ENCODE data around the gene DENND1A.

The DENND1A gene

GRCh38 chr9:123450098-123450770, 479.7 kb downstream of the DENND1A start:
- 84 to 90% methylated on average over 11 to 12 of the region's 12 CpGs for WGBS, 2 experiments
- peaks cover 16% of the 10 kb centered on the region for H3K4me1 ChIP-seq (ENCODE audit: control insufficient read depth, insufficient read depth, low read length)
- H3K36me3 ChIP-seq (ENCODE audit: control insufficient read depth, insufficient read depth, low read length): no peaks in the 10 kb centered on the region
- H3K27me3 ChIP-seq (ENCODE audit: control insufficient read depth, insufficient read depth, low read length, poor library complexity, severe bottlenecking): no peaks in the 10 kb centered on the region
- H3K4me3 ChIP-seq (ENCODE audit: insufficient read depth, low read depth, low read length): no peak overlapping the region
- no peak overlapping the region for H3K27ac ChIP-seq (ENCODE audit: insufficient read depth, low read depth, low read length, poor library complexity, severe bottlenecking)
- H3K9me3 ChIP-seq (ENCODE audit: control insufficient read depth, low read length): no peaks in the 10 kb centered on the region

GRCh38 chr9:123447934-123448646, 481.8 kb downstream of the DENND1A start:
- Histone ChIP-seq H3K36me3 (ENCODE audit: control insufficient read depth, insufficient read depth, low read length) (no peaks in the 10 kb centered on the region), H3K9me3 (ENCODE audit: control insufficient read depth, low read length) (no peaks in the 10 kb centered on the region), H3K27ac (ENCODE audit: insufficient read depth, low read depth, low read length, poor library complexity, severe bottlenecking) (no peak overlapping the region), H3K4me3 (ENCODE audit: insufficient read depth, low read depth, low read length) (no peak overlapping the region), H3K27me3 (ENCODE audit: control insufficient read depth, insufficient read depth, low read length, poor library complexity, severe bottlenecking) (no peaks in the 10 kb centered on the region), H3K4me1 (ENCODE audit: control insufficient read depth, insufficient read depth, low read length) (peaks cover 7% of the 10 kb centered on the region)
- 74 to 77% methylated on average over 7 to 9 of the region's 9 CpGs for WGBS, 2 experiments

GRCh38 chr9:123445981-123446610, 483.8 kb downstream of the DENND1A start:
- H3K27me3 ChIP-seq (ENCODE audit: control insufficient read depth, insufficient read depth, low read length, poor library complexity, severe bottlenecking): no peaks in the 10 kb centered on the region
- peaks cover 7% of the 10 kb centered on the region for H3K4me1 ChIP-seq (ENCODE audit: control insufficient read depth, insufficient read depth, low read length)
- no peak overlapping the region for H3K4me3 ChIP-seq (ENCODE audit: insufficient read depth, low read depth, low read length)
- no peaks in the 10 kb centered on the region for H3K9me3 ChIP-seq (ENCODE audit: control insufficient read depth, low read length)
- 76 to 88% methylated on average over 7 to 10 of the region's 10 CpGs for WGBS, 2 experiments
- H3K36me3 ChIP-seq (ENCODE audit: control insufficient read depth, insufficient read depth, low read length): no peaks in the 10 kb centered on the region
- no peak overlapping the region for H3K27ac ChIP-seq (ENCODE audit: insufficient read depth, low read depth, low read length, poor library complexity, severe bottlenecking)

- Histone ChIP-seq H3K36me3 (ENCODE audit: control insufficient read depth, insufficient read depth, low read length) (no peaks in the 10 kb centered on the region), H3K4me1 (ENCODE audit: control insufficient read depth, insufficient read depth, low read length) (peaks cover 10% of the 10 kb centered on the region), H3K4me3 (ENCODE audit: insufficient read depth, low read depth, low read length) (no peak overlapping the region), H3K9me3 (ENCODE audit: control insufficient read depth, low read length) (no peaks in the 10 kb centered on the region), H3K27ac (ENCODE audit: insufficient read depth, low read depth, low read length, poor library complexity, severe bottlenecking) (no peak overlapping the region), H3K27me3 (ENCODE audit: control insufficient read depth, insufficient read depth, low read length, poor library complexity, severe bottlenecking) (no peaks in the 10 kb centered on the region)
- WGBS, 2 experiments: 95 to 97% methylated on average over 7 of the region's 7 CpGs
Observed at GRCh38 chr9:123445116-123445515, 484.8 kb downstream of the DENND1A start.

- no peak overlapping the region for H3K4me3 ChIP-seq (ENCODE audit: insufficient read depth, low read depth, low read length)
- no peaks in the 10 kb centered on the region for H3K9me3 ChIP-seq (ENCODE audit: control insufficient read depth, low read length)
- no peak overlapping the region for H3K27ac ChIP-seq (ENCODE audit: insufficient read depth, low read depth, low read length, poor library complexity, severe bottlenecking)
- peaks cover 32% of the 10 kb centered on the region for H3K4me1 ChIP-seq (ENCODE audit: control insufficient read depth, insufficient read depth, low read length)
- no peaks in the 10 kb centered on the region for H3K36me3 ChIP-seq (ENCODE audit: control insufficient read depth, insufficient read depth, low read length)
- H3K27me3 ChIP-seq (ENCODE audit: control insufficient read depth, insufficient read depth, low read length, poor library complexity, severe bottlenecking): no peaks in the 10 kb centered on the region
Observed at GRCh38 chr9:123441769-123442168, 488.2 kb downstream of the DENND1A start.

GRCh38 chr9:123440256-123440655, 489.7 kb downstream of the DENND1A start:
- H3K9me3 ChIP-seq (ENCODE audit: control insufficient read depth, low read length): no peaks in the 10 kb centered on the region
- WGBS, 2 experiments: 95 to 99% methylated on average over 11 of the region's 11 CpGs
- H3K27me3 ChIP-seq (ENCODE audit: control insufficient read depth, insufficient read depth, low read length, poor library complexity, severe bottlenecking): no peaks in the 10 kb centered on the region
- H3K36me3 ChIP-seq (ENCODE audit: control insufficient read depth, insufficient read depth, low read length): no peaks in the 10 kb centered on the region
- H3K27ac ChIP-seq (ENCODE audit: insufficient read depth, low read depth, low read length, poor library complexity, severe bottlenecking): no peak overlapping the region
- no peak overlapping the region for H3K4me3 ChIP-seq (ENCODE audit: insufficient read depth, low read depth, low read length)
- peaks cover 30% of the 10 kb centered on the region for H3K4me1 ChIP-seq (ENCODE audit: control insufficient read depth, insufficient read depth, low read length)

GRCh38 chr9:123438821-123439220, 491.1 kb downstream of the DENND1A start:
- Histone ChIP-seq H3K9me3 (ENCODE audit: control insufficient read depth, low read length) (no peaks in the 10 kb centered on the region), H3K36me3 (ENCODE audit: control insufficient read depth, insufficient read depth, low read length) (no peaks in the 10 kb centered on the region), H3K4me3 (ENCODE audit: insufficient read depth, low read depth, low read length) (no peak overlapping the region), H3K27me3 (ENCODE audit: control insufficient read depth, insufficient read depth, low read length, poor library complexity, severe bottlenecking) (no peaks in the 10 kb centered on the region), H3K4me1 (ENCODE audit: control insufficient read depth, insufficient read depth, low read length) (peaks cover 35% of the 10 kb centered on the region), H3K27ac (ENCODE audit: insufficient read depth, low read depth, low read length, poor library complexity, severe bottlenecking) (peak overlapping the region; percentile 86)
- 0 to 13% methylated on average over 2 to 4 of the region's 4 CpGs for WGBS, 2 experiments

GRCh38 chr9:123438321-123438720, 491.6 kb downstream of the DENND1A start:
- no peaks in the 10 kb centered on the region for H3K27me3 ChIP-seq (ENCODE audit: control insufficient read depth, insufficient read depth, low read length, poor library complexity, severe bottlenecking)
- H3K9me3 ChIP-seq (ENCODE audit: control insufficient read depth, low read length): no peaks in the 10 kb centered on the region
- peaks cover 35% of the 10 kb centered on the region for H3K4me1 ChIP-seq (ENCODE audit: control insufficient read depth, insufficient read depth, low read length)
- H3K27ac ChIP-seq (ENCODE audit: insufficient read depth, low read depth, low read length, poor library complexity, severe bottlenecking): peak overlapping the region; percentile 86
- WGBS, 2 experiments: 14 to 22% methylated on average over 8 of the region's 8 CpGs
- H3K4me3 ChIP-seq (ENCODE audit: insufficient read depth, low read depth, low read length): no peak overlapping the region
- no peaks in the 10 kb centered on the region for H3K36me3 ChIP-seq (ENCODE audit: control insufficient read depth, insufficient read depth, low read length)

GRCh38 chr9:123437201-123437600, 492.7 kb downstream of the DENND1A start:
- Histone ChIP-seq H3K4me1 (ENCODE audit: control insufficient read depth, insufficient read depth, low read length) (peaks cover 35% of the 10 kb centered on the region), H3K4me3 (ENCODE audit: insufficient read depth, low read depth, low read length) (no peak overlapping the region), H3K36me3 (ENCODE audit: control insufficient read depth, insufficient read depth, low read length) (no peaks in the 10 kb centered on the region), H3K9me3 (ENCODE audit: control insufficient read depth, low read length) (no peaks in the 10 kb centered on the region), H3K27me3 (ENCODE audit: control insufficient read depth, insufficient read depth, low read length, poor library complexity, severe bottlenecking) (no peaks in the 10 kb centered on the region), H3K27ac (ENCODE audit: insufficient read depth, low read depth, low read length, poor library complexity, severe bottlenecking) (no peak overlapping the region)
- 92 to 93% methylated on average over 8 of the region's 8 CpGs for WGBS, 2 experiments

- WGBS, 2 experiments: 92 to 94% methylated on average over 2 of the region's 2 CpGs
- Histone ChIP-seq H3K9me3 (ENCODE audit: control insufficient read depth, low read length) (no peaks in the 10 kb centered on the region), H3K36me3 (ENCODE audit: control insufficient read depth, insufficient read depth, low read length) (no peaks in the 10 kb centered on the region), H3K27ac (ENCODE audit: insufficient read depth, low read depth, low read length, poor library complexity, severe bottlenecking) (no peak overlapping the region), H3K4me1 (ENCODE audit: control insufficient read depth, insufficient read depth, low read length) (peaks cover 35% of the 10 kb centered on the region), H3K4me3 (ENCODE audit: insufficient read depth, low read depth, low read length) (no peak overlapping the region), H3K27me3 (ENCODE audit: control insufficient read depth, insufficient read depth, low read length, poor library complexity, severe bottlenecking) (no peaks in the 10 kb centered on the region)
Observed at GRCh38 chr9:123435471-123435870, 494.5 kb downstream of the DENND1A start.

Measured in ectodermal cell (in vitro differentiated cells).